Gastroesophageal sphincter (tissue), 3 donors: Measurements from ENCODE around the gene ADGRG6.

ENCODE experiments used
- POLR2A ChIP-seq, 2 donors: fragments of 450-650 bp; IDR thresholded peaks; one replicate each; pipeline ENCODE4 v1.6.1; 2017; ENCODE audit warnings: antibody characterized with exemption in 2 of 2, mild to moderate bottlenecking in 2 of 2, moderate library complexity in 1 of 2
- POLR2AphosphoS5 ChIP-seq: sonication (generic); formaldehyde crosslinking; IDR thresholded peaks from one replicate; pipeline ENCODE4 v1.6.1; 2017; ENCODE audit warnings: antibody characterized with exemption
- TF ChIP-seq, protein P1 (sequence below), 4 experiments: fragments of 200-600 bp in 2 of 4; fragments of 450-650 bp in 2 of 4; sonication (generic) in 1 of 4; IDR thresholded peaks; one replicate each; pipeline ENCODE4 v1.5.1; 2017 to 2019; ENCODE audit warnings: antibody characterized with exemption in 4 of 4, mild to moderate bottlenecking in 2 of 4, moderate library complexity in 2 of 4

- TF ChIP-seq POLR2A (IDR thresholded peaks at IDR 0.05) (no peak), POLR2AphosphoS5 (no peak)
- TF ChIP-seq, protein P1, sequence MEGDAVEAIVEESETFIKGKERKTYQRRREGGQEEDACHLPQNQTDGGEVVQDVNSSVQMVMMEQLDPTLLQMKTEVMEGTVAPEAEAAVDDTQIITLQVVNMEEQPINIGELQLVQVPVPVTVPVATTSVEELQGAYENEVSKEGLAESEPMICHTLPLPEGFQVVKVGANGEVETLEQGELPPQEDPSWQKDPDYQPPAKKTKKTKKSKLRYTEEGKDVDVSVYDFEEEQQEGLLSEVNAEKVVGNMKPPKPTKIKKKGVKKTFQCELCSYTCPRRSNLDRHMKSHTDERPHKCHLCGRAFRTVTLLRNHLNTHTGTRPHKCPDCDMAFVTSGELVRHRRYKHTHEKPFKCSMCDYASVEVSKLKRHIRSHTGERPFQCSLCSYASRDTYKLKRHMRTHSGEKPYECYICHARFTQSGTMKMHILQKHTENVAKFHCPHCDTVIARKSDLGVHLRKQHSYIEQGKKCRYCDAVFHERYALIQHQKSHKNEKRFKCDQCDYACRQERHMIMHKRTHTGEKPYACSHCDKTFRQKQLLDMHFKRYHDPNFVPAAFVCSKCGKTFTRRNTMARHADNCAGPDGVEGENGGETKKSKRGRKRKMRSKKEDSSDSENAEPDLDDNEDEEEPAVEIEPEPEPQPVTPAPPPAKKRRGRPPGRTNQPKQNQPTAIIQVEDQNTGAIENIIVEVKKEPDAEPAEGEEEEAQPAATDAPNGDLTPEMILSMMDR (IDR thresholded peaks at IDR 0.05) = no peak
Observed at GRCh38 chr6:142401838-142402237, 100.0 kb downstream of the ADGRG6 start.
